Measurements from ENCODE around the gene CYP1B1.

CYP1B1 gene

GRCh38 chr2:38076710-38077430 lies 919 bp upstream of the CYP1B1 start:
- ChIA-PET CTCF (interaction anchor here (0.5 to 2.7 kb wide), 31 partner anchors 10 to 356 kb away, joined by 3 to 12 read pairs (median 4); no protein-coding TSS in a partner anchor), POLR2A (ENCODE audit: low non-redundant PET) (interaction anchor here (1.3 to 1.4 kb wide), 2 partner anchors 19 to 29 kb away, joined by 4 to 7 read pairs; no protein-coding TSS in a partner anchor)
- H3K27ac ChIP-seq = peak overlapping the region; percentile 98
- TF ChIP-seq, protein P1, sequence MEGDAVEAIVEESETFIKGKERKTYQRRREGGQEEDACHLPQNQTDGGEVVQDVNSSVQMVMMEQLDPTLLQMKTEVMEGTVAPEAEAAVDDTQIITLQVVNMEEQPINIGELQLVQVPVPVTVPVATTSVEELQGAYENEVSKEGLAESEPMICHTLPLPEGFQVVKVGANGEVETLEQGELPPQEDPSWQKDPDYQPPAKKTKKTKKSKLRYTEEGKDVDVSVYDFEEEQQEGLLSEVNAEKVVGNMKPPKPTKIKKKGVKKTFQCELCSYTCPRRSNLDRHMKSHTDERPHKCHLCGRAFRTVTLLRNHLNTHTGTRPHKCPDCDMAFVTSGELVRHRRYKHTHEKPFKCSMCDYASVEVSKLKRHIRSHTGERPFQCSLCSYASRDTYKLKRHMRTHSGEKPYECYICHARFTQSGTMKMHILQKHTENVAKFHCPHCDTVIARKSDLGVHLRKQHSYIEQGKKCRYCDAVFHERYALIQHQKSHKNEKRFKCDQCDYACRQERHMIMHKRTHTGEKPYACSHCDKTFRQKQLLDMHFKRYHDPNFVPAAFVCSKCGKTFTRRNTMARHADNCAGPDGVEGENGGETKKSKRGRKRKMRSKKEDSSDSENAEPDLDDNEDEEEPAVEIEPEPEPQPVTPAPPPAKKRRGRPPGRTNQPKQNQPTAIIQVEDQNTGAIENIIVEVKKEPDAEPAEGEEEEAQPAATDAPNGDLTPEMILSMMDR (conservative IDR thresholded peaks at IDR 0.05; ENCODE audit: low read depth) = peak; percentile 78
- DNase-seq (ENCODE audit: low spot score) = peak; percentile 60

GRCh38 chr2:38076152-38076709 lies 280 bp upstream of the CYP1B1 start:
- TF ChIP-seq, protein P1 (conservative IDR thresholded peaks at IDR 0.05; ENCODE audit: low read depth) = no peak
- POLR2A ChIA-PET (ENCODE audit: low non-redundant PET) = interaction anchor here (1.4 kb wide), 1 partner anchor 20 kb away, joined by 7 read pairs; no protein-coding TSS in a partner anchor
- peak; percentile 56 for DNase-seq (ENCODE audit: low spot score)
- H3K27ac ChIP-seq = peak overlapping the region; percentile 98
- CTCF ChIA-PET = interaction anchor here (0.5 to 2.7 kb wide), 34 partner anchors 9 to 447 kb away, joined by 3 to 12 read pairs (median 4); no protein-coding TSS in a partner anchor

DNA sequence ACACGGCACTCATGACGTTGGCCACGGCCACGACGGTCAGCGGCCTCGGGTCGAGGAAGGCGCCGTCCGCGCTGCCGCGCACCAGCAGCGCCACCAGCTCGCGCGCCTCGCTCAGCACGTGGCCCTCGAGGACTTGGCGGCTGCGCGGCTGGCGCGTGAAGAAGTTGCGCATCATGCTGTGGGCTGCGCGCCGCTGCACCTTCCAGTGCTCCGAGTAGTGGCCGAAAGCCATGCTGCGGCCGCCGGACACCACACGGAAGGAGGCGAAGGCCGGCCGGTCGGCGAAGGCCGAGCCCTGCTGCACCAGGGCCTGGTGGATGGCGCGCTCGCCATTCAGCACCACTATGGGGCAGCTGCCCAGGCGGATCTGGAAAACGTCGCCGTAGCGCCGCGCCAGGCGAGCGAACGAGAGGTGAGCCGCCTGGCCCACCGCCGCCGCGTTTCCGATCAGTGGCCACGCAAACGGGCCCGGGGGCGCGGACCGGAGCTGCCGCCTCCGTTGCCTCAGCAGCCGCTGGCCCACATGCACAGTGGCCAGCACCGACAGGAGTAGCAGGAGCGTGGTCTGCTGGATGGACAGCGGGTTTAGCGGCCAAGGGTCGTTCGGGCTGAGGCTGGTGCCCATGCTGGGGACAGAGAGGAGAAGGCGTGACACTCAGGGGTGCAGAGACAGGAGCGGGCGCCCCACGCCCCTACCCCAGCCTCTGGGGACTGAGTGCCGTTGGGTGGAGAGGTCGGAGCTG lies 1.0 kb downstream of the CYP1B1 start:
- POLR2A ChIA-PET (ENCODE audit: low non-redundant PET) = interaction anchor here (0.5 kb wide), 1 partner anchor 94 kb away, joined by 3 read pairs; no protein-coding TSS in a partner anchor
- TF ChIP-seq, protein P1 (conservative IDR thresholded peaks at IDR 0.05; ENCODE audit: low read depth) = no peak
- peak overlapping the region; percentile 98 for H3K27ac ChIP-seq
- CTCF ChIA-PET = interaction anchor here (1.1 to 2.7 kb wide), 6 partner anchors 10 to 199 kb away, joined by 3 to 12 read pairs (median 6); no protein-coding TSS in a partner anchor
- no peak for DNase-seq (ENCODE audit: low spot score)

- CTCF ChIA-PET = no interaction called here
These were observed 1.7 kb downstream of the CYP1B1 start for GRCh38 chr2:38074058-38074763.

DNA sequence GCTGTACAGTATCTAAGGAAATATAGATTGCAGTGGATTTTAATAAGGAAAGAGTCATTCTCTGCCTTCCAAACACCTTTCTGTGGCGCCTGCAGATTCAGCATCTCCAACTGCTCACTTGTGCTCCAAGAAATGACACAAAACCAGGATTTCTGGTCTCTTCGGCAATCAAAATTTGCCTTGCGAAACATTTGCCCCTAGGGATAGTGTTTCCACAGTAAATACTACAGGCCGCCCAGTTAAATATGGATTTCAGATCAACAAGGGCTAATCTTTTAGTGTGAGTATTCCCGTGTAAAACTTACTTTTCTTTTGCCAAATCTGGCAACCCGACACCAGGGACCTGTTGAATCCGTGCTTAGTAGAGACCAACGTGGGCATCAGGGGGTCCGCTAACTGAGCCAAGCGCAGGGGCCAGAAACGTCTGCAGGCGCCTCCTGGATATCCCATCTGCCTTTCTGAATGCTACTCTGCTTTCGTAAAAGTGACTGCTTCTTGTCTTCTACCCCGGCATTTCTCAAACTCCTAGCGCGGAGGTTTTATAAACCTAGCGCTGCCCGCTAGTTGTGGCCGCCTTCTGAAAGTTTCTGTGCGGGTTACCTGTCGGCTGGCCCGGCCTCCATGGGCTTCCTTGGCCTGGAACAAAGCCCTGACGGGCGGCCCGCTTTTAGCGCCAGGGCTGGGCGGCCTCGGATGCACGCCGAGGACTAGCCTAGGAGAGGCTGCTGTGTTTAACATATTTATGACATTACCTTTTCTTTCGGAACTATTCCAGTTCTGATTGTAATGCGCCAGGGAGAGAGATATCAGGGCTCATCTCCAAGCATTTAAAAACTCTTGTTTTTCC lies 2.5 kb downstream of the CYP1B1 start:
- TF ChIP-seq, protein P1 (conservative IDR thresholded peaks at IDR 0.05; ENCODE audit: low read depth) = no peak
- peak overlapping the region; percentile 98 for H3K27ac ChIP-seq
- ChIA-PET POLR2A (ENCODE audit: low non-redundant PET) (no interaction called here), CTCF (no interaction called here)
- DNase-seq (ENCODE audit: low spot score) = no peak

More at GRCh38 chr2:38074058-38074763, 1.7 kb downstream of the CYP1B1 start:
- DNase-seq (ENCODE audit: low spot score) = no peak
- H3K27ac ChIP-seq = peak overlapping the region; percentile 98
- POLR2A ChIA-PET (ENCODE audit: low non-redundant PET) = no interaction called here
- TF ChIP-seq, protein P1 (conservative IDR thresholded peaks at IDR 0.05; ENCODE audit: low read depth) = no peak

Data from RWPE1 (cell line).